ENCODE data around the gene CAB39.
A peak's percentile ranks its signal among the peaks of the same experiment; 100 is the strongest.

CAB39 gene

DNA sequence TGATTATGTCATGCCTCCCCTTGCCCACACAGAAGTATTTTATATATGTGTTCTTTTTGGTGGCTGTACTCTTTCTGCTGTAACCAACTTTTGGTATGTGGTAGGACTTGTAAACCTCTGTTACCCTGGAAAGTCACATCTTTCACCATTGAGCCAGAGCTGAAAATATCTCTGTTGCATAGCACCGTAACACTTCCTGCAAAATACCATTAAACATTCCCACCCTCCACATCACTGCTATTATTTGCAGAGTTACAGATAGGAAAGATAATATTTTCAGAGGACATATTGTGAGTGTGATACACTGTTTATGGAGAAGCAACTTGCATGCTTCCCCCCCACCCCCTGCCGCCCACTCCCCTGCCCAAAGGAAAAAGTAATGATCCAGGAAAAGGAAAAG lies 44.8 kb downstream of the CAB39 start:
- DNase-seq (ENCODE audit: low spot score), result no peak

DNA sequence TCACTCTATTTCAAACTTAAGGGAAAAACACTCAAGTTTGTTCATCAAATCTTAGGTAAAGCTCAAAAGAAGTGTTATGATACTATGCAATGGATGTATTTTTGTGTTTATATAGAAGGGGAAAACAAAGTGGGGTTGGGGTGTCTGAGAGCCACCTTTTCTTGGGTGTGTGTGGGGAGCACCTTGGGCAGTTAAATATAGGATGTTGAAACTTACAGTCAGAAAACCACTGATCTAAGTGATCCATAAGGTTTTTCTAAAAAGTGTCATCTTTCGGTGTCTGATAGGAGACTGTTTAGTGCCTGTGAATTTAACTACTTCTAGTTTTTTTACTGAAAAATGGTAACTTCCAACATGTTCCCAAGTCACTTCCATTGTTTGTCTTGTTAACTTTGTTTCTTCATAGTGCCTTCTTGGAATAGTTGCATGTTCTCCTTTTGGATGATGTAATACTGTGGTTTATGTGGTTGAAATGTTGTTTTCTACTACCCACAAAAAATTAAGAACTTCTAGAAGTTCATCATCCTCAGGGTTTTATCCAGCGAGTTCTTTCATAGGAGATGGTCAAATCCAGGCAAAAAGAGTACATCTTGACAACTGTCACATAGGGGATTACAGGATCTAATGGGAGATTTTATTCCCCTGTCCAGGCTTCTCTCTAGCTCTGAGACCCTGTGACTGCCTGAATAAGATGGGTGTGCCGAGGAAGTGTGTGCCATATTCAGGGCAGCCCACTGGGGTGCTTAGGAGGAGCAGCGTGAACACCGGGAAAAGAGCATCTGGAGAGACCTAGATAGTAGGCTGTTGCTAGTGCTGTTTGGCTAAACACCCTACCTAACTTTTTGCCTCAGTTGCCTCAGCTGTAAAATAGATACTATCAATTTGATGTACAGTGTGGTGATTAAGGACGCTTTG lies 46.2 kb downstream of the CAB39 start:
- no peak for DNase-seq (ENCODE audit: low spot score)

DNA sequence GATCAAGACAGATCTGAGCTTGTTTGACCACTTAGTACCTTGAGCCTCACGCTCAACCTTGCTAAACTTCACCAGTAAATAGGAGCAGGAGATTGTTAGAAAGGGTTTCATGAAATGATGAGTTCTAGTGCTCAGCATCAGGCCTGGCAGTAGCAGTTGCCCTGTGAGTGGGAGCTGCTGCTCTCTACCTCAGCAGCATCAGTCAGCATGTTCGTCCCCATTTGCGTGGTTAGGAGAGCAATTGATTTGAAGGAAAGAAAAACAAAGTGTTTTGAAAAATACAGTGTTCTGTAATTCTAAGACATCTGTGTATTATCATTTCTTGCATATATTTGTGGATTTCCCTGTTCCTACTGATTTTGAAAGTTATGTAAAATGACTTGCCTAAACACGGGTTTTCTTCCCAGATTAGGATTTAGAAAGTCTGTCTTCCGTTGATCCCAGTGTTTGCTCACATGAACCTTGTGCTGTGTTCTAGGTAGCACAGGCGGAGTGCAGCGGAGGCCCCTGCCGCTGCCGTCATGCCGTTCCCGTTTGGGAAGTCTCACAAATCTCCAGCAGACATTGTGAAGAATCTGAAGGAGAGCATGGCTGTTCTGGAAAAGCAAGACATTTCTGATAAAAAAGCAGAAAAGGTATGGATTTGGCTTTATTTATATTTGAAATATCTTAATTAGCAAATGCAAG lies 47.0 kb downstream of the CAB39 start:
- DNase-seq (ENCODE audit: low spot score), result no peak

DNA sequence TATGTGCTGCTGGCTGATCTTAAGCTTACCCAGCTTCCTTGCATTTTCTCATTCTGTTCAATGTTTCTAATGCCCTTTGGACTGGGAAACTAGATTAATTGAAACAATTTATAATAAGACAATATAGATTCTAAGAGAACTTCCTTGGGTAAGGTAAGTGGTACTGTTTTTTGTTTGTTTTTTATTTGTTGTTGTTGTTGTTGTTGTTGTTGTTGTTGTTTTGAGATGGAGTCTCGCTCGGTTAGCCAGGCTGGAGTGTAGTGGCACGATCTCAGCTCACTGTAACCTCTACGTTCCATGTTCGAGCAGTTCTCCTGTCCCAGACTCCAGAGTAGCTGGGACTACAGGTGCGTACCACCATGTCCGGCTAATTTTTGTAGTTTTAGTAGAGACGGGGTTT lies 49.1 kb downstream of the CAB39 start:
- no peak for DNase-seq (ENCODE audit: low spot score)

DNA sequence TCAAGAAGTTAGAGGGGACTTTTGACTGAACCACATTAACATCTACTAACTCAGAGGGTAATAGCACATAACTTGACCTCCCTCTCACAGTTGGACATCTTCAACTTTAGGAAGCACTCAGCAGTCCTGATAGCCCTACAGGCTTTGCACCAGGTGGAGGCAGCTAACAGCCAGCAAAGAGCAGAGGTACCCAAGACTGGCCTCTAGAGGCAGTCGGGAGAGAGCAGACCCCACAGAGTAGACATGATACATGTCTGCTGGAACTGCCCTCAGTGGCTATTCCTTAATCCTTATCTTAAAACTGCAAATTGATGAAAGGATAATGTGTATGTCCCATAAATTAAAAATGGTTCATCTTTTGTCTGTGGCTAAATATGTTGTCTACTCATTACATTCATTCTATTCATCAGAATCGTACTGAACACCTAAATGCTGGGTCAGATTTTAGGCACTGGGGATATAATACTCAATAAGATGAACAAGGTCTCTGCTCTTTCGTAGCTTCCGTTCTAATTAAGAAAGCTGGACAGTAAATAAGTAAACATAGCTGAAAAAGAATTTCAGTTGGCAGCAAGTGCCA lies 49.8 kb downstream of the CAB39 start:
- no peak for DNase-seq (ENCODE audit: low spot score)

DNA sequence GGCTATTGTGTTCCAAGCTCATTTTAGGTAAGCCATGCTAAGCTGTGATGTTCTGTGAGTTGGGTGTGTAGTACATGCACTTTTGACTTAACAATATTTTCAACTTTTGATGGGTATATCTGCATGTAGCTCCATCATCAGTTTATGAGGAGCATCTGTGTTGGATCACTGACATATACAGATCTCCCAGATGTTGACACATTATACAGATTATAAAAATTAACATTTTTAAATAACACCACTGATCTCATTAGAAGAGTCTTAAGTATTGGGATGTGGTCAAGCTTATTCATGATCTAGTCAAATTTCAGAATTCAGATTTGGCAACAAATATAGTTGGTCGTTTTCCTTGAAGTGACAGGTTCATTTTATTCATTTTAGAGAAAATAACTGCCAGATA lies 51.7 kb downstream of the CAB39 start:
- no peak for DNase-seq (ENCODE audit: low spot score)

DNA sequence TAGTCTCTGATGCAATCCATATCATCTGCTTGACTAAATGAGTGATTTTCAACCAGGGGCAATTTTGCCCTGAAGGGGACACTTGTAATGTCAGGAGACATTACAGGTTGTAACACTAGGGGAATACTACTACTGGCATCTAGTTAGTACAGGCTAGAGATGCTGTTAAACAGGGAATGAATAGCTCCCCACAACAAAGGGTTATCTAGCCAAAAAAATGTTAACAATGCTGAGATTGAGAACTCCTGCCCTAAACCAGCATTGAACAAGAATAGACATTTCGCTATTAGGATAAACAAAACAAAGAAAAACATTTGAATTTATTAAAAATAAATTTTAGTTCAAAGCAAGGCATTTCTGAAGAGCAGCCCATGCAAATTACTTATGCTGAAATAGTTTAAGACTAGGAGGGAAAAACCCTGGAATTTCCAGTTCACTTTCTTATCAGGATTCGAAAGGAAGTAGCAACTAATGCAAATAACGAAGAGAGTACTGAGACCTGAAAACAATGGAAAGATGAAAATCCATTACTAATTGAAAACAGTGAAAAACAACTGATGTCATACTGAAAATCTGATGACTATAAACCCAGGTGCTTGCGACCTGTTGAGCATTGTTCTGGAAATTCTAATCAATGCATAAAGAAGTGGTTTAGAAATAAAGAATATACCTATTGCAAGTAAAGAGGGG lies 53.1 kb downstream of the CAB39 start:
- no peak for DNase-seq (ENCODE audit: low spot score)

DNA sequence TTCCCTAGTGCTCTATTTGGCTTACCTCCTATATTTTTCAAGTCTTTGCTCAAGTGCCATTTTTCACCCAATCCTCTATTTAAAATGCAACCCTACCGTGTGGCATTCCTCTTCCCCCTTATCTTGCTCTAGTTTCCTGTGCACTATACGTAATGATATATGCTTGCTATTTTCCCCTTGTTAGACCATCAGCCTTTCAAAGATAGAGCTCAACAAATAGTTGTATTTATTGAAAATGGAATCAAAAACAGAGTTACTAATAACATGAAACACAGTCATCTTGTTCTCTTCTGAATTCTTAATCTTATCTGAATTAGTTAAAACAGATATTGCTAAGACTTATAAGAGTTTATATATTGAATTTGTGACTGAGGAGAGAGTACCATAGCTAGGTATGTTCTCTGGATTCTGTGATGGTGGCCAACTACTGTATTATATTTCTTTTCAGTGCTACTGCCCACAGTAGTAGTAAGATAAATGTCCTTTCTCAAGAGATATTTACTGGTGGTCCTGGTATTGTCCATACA lies 55.3 kb downstream of the CAB39 start:
- no peak for DNase-seq (ENCODE audit: low spot score)

DNA sequence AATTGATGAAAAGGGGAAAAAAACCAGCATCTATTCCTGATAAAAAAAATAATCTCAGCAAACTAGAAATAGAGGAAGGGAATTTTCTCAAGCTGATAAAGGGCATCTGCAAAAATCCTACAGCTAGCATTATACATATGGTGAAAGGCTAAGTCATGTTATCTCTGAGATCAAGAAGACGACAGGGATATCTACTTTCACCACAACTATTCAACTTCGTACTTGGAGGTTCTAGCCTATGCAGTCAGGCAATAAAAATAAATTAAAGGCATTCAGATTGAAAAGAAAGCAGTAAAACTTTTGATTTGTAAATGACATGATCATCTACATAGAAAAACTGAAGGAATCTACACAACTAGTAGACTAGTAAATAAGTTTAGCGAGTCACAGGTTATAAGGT lies 58.2 kb downstream of the CAB39 start:
- no peak for DNase-seq (ENCODE audit: low spot score)

DNA sequence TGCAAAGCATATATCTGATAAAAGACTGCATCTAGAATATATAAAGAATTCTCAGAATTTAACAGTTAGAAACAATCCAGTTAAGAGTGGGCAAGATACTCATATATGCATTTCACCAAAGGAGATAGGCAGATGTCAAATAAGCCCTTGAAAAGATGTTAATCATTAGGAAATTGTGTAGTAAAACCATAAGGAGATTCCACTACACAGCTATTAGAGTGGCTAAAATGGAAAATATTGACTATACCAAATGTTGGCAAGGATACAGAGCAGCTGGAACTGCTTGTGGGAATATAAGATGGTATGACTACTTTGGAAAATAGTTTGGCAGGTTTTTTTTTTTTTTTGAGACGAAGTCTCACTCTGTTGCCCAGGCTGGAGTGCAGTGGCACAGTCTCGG lies 59.5 kb downstream of the CAB39 start:
- DNase-seq (ENCODE audit: low spot score), result no peak

DNA sequence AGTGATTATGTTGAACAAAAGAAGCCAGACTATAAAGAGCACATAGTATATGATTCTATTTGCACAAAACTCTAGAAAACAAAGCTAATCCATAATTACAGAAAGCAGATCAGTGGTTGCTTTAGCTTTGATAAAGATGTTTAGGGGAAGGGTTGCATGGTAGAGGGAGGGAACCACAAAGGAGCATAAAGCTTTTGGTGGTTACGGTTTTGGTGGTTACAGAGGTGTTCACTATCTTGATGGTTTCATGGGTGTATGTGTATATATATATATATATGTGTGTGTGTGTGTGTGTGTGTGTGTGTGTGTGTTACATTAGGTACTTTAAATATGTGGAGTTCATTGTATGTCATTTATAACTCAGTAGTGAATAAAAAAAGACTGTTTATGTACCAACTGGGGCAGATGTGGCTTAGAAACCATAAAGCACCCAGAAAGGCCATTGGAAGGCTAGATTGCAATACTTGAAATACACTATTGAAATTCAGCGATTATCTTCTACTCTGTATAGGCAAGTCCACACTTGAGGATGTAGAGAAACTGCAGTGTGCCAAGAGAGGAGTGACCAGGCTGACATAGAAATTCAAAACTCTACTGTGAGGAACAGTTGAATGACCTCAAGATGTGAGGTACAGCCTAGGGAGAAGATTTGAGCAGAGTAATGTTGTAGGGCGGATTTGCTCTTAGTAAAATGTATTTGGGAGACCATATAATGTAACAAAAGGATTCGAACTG lies 60.6 kb downstream of the CAB39 start:
- DNase-seq (ENCODE audit: low spot score), result no peak

DNA sequence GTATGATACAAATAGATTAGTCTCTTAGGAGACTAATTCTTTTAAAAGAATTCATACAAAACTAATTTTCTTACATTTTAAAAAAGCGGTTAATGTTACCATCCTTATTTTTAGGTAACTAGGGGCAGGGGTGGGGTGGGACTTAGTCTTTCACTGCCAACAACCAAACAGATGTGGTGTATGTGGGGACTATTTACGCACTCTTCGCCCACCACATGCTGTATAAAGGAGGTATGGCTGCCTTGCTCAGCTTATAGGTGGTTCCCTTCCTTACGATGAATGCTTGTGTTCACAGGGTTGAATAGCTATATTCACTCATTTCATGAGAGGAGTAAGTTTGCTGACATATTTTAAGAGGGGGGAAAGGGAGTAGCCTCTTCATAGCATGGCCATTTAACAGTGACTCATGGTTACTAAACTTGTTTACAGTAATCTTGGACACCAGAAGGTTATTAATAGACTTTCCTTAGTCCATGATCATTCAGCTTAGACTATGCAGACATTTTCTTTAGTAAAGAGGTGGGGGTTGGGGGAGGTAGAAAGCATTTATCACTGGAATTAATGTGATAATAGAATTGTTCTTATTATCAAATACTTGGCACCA lies 61.8 kb downstream of the CAB39 start:
- DNase-seq (ENCODE audit: low spot score), result peak; percentile 70

DNA sequence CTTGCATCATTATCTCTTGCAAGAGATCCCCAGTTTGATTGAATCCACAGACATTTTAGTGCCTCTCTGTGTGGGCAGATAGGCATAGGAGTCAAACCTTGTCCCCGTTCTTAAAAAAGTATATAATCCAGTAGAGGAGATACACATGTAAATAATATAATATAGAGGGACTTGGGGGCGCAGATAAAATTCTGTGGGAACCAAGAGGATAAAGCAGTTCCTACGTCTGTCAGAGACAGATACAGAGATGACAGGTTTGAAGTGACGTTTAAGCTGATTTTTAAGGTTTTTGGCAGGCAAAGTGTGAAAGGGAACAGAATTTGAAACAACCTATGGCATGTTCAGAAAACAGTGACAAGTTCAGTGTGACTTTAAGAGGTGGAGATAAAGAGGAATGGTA lies 63.1 kb downstream of the CAB39 start:
- DNase-seq (ENCODE audit: low spot score), result no peak

DNA sequence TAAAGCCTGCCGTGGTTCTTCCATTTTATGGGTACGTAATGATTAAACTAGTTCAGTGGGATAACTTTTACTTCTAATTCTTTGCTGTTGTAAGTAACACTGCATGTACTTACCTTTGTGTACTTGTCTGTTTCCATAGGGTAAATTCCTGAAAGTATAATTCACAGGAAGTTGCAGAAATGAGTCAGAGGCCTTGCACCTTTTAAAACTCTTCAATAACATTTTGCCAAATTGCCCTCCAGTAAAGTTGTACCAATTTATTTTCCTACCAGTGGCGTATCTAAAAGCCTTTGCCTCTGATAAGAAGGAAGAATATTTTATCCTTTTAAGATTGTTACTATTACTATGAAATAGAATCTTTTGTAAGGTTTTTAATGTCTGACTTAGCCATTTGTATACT lies 65.1 kb downstream of the CAB39 start:
- peak; percentile 12 for DNase-seq (ENCODE audit: low spot score)

DNA sequence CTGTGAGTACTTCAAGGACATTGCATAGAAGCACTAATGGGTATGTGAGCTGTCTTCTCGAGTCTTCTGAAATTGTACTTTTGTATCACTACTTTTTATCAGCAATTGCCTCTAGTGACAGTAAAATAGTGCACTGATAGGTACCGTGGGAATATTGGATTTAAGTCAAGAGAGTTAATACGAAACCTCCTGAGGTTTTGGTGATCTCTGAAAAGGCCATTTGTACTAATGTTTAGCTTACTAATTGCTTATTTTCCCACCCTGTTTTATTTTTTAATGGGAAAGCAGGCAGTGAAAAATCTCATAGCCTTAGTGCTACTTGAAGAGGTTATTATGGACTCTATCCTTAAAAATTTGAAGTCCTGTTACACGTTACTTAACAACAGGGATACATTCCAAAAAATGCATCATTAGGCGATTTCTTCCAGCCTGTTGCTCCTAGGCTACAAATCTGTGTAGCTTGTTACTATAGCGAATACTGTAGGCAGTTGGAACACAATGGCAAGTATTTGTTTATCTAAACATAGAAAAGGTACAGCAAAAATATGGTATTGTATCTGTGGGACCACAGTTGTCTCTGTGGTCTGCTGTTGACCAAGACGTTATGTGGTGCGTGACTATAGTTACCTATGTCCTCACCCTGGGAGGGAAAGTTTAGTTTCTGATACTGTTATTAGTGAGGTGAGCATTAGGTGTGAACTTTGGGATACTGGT lies 65.9 kb downstream of the CAB39 start:
- no peak for DNase-seq (ENCODE audit: low spot score)

DNA sequence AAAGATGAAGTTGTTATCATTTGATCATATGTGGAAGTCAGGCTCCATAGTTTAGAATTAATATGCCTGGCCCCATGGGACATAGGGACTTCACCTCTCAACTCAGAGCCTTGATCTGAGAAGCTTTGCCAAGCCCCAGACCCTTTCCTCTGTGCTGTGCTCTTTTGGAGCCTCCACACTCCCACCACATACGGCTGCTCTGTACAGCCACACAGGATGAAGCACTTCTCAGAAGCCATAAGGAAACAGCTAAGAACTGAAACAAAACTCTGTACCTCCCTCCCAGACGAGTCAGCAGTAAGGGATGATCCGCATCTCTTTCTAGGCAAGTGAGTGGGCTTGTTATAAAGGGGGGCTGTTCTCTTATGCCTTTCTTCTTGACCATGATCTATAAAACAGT lies 66.5 kb downstream of the CAB39 start:
- DNase-seq (ENCODE audit: low spot score), result no peak

DNA sequence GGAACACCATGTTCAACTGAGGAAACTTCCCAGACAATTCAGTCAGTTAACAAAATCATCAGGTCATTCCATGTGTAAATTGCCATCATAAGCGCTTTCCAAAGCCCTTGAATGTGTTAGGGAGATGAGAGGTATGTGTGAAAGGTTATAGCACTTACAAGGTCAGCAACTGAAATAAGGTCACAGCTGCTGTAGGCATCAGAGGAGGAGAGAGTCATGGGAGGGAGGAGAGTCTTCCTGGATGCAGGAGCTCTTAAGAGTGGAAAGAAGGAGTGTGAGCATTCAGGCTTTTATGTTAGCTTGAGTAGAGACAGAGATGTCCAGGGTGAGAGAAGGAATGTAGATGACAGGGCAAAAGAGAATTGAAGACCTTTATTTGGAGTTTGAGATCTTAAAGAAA lies 67.0 kb downstream of the CAB39 start:
- no peak for DNase-seq (ENCODE audit: low spot score)

DNA sequence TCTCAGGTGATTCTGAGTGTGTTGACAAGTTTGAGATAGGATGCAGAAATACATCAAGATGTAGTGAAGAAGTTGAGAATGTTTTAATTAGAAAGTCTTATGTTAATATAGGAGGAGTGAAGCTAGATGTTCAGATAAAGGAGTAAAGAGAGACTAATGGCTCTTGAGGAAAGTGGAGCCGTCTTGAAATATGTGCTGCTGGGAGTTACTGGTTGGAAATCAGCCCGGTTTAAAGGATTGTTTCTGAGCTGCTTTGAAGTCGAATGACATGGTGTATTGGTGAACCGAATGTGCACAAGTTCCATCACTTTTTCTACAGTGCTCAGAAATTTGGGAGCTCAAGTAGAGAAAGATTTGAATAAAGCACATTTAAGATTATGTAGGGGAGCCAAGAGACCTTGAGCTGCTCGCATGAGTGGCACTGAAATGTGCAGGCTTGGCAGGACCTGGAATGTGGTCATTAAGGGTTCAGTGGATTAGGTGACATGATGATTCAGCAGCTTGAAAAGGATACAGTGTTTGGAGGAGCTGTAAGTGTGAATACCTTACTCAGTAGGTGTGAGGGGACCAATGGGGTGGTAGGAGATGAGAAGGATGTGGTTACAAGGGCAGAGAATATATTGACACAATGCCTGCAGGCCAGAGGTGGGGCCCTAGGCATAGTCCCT lies 68.6 kb downstream of the CAB39 start:
- DNase-seq (ENCODE audit: low spot score), result no peak

DNA sequence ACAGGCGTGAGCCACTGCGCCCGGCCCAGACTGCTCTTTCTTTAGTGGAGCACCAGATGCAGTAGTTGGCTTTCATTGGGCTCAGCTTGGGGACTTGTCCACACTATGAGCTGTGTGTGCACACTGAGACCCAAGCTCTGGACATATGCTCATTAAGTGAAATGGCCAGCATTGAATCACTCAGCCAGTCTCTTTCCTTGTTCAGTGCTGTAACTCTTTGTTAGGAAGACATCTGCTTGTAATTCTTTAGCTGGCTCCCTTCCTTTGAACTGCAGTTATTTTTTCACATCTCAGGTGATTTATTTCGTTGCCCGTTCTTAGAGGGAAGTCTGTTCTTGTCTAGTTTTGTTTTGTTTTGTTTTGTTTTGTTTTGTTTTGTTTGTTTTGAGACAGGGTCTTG lies 70.5 kb downstream of the CAB39 start:
- no peak for DNase-seq (ENCODE audit: low spot score)

DNA sequence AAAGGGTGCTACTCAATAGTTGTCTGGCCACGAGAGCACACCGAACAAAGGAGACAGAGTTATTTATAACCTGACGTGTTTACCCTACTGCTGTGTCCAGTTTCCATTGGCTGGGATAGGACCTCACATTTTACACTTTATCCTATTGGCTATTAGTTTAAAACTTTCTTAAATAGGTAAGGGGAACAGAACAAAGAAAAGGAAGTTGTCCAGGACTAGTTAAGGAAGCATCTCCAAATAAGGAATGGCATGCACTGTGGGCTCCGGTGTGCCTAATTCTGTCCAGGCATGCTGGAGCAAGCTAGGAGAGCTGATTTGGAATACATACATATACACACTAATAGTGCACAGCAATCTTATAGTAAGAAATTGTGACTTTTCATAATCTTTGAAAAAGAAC lies 72.2 kb downstream of the CAB39 start:
- no peak for DNase-seq (ENCODE audit: low spot score)

Data from COLO829 (cell line).